NCI-H1092 (cell line): ENCODE measurements around the gene NCSTN.

Experiments used
- DNase-seq: peaks from one replicate; lab custom pipeline; 2025; lab: John Stamatoyannopoulos, UW

NCSTN gene

GRCh38 chr1:160342953-160343869 is at the start of gene NCSTN, which contains the start of gene COPA:
Gene NCSTN, plus strand, starts transcription at chr1:160343383. Its CDS starts 14 bp downstream, at chr1:160343397.
Gene COPA, minus strand, starts transcription at chr1:160343250. Its CDS starts 80 bp downstream, at chr1:160343170.
- DNase-seq = peak; percentile 94

GRCh38 chr1:160296036-160296435 is 47.1 kb upstream of the NCSTN start:
- no peak for DNase-seq

GRCh38 chr1:160300173-160300572 is 43.0 kb upstream of the NCSTN start:
- DNase-seq = no peak

- DNase-seq = no peak
Measured at GRCh38 chr1:160307118-160307791, 35.9 kb upstream of the NCSTN start.

GRCh38 chr1:160308451-160309184 is 34.6 kb upstream of the NCSTN start:
- no peak for DNase-seq

- no peak for DNase-seq
Measured at GRCh38 chr1:160309185-160309557, 34.0 kb upstream of the NCSTN start.

- no peak for DNase-seq
Measured at GRCh38 chr1:160309571-160309970, 33.6 kb upstream of the NCSTN start.

GRCh38 chr1:160315359-160315758 is 27.8 kb upstream of the NCSTN start:
- DNase-seq = no peak

- no peak for DNase-seq
Measured at GRCh38 chr1:160322831-160323230, 20.4 kb upstream of the NCSTN start.

GRCh38 chr1:160325252-160325651 is 17.9 kb upstream of the NCSTN start:
- DNase-seq = peak; percentile 88

GRCh38 chr1:160326418-160326817 is 16.8 kb upstream of the NCSTN start:
- no peak for DNase-seq

GRCh38 chr1:160328184-160328583 is 15.0 kb upstream of the NCSTN start:
- DNase-seq = no peak

- DNase-seq = no peak
Measured at GRCh38 chr1:160330119-160330518, 13.1 kb upstream of the NCSTN start.

- DNase-seq = no peak
Measured at GRCh38 chr1:160332516-160332915, 10.7 kb upstream of the NCSTN start.

GRCh38 chr1:160338580-160338979 is 4.6 kb upstream of the NCSTN start:
- DNase-seq = no peak

- no peak for DNase-seq
Measured at GRCh38 chr1:160340146-160340545, 3.0 kb upstream of the NCSTN start.

- DNase-seq = no peak
Measured at GRCh38 chr1:160340866-160341265, 2.3 kb upstream of the NCSTN start.

- DNase-seq = no peak
Measured at GRCh38 chr1:160342526-160342925, 657 bp upstream of the NCSTN start.

GRCh38 chr1:160344241-160344640 is 1.1 kb downstream of the NCSTN start:
- no peak for DNase-seq

GRCh38 chr1:160344936-160345335 is 1.8 kb downstream of the NCSTN start:
- DNase-seq = no peak

- DNase-seq = no peak
Measured at GRCh38 chr1:160346463-160346862, 3.3 kb downstream of the NCSTN start.

GRCh38 chr1:160346958-160347357 is 3.8 kb downstream of the NCSTN start:
- no peak for DNase-seq
